ENCODE measurements around the gene KRTCAP2. TPM values are rescaled to one million over a fixed set of nuclear protein-coding genes. Genes with fewer than 3 reads are reported as not detected.

KRTCAP2 gene
- polyA plus RNA-seq, 4 donors, result 124 to 166 (median 137) TPM

DNA sequence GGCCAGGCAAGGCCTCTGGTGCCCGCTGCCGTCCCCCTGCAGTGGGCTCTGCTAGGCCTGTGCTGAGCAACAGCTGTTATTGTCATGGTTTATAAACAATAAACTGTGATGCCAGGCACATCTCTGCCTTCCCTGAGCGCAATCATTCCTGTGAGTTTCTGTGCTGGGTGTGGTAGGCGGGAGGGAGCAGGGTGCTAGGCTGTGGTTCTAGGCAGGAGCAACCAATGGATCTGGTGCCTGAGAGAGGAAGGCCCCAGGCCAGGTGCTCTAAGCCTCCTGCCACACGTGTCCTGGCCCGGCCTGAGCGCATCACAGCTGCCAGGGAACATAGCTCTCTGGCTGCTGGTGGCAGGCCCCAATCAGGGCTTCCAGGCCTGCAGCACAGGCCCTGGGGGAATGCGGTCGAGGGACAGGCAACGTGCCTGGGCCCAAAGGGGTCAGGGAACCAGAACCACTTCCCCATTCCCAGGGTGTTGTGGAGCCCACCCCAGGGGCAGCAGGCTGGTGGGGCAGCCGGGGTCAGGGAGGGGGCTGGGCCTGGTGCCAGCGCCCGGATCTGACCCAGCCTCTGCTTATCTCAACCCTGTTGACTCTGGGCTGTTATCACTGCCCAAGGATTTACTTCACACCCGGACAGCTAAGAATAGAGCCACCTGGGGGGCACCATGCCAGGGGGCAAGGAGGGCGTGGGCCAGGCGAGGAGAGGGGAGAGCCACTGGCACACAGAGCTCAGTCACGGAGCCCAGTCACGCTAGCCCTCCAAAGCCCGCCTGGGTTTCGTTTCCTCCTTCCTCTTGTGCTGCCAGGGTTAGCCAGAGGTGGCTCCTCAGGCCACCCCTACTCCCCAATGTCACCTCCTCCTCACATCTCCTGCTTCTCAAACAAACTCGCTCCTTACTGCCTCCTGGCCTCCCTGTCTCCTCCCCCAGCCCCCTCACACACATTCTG is 12.0 kb upstream of the KRTCAP2 start:
- no peak for DNase-seq (ENCODE audit: low read depth in 4 of 4, low spot score in 2 of 4)

DNA sequence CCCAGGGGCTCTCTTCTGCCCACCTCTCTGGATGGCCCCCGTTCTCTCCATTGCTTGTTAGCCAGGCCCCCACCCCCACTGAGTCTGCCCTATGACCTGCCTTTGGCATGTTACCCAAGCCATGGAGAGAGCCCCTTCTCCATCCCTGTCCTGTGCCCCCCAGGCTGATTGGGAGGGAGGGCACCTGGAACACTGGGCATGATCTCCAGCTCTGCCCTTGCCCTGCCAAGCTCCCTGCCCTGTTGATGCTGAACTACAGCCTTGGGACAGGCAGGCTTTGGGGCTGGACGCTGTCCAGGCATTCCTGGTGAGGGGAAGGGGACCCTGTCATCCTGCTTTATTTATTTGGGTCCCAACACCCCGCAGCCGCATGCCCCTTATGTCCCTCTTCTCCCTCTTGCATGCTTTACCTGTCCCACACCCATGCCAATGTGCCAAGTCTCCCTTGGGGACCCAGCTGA is 11.3 kb upstream of the KRTCAP2 start:
- no peak for DNase-seq (ENCODE audit: low read depth in 4 of 4, low spot score in 2 of 4)

DNA sequence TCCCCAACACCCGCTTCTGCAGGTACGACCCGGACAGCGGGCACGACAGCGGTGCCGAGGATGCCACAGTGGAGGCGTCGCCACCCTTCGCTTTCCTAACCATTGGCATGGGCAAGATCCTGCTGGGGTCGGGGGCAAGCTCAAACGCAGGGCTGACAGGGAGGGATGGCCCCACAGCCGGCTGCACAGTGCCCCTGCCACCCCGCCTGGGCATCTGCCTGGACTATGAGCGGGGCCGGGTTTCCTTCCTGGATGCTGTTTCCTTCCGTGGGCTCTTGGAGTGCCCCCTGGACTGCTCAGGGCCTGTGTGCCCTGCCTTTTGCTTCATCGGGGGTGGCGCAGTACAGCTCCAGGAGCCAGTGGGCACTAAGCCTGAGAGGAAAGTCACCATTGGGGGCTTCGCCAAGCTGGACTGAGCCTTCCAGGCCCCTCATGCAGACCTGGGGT is 10.7 kb upstream of the KRTCAP2 start:
- DNase-seq (ENCODE audit: low read depth in 4 of 4, low spot score in 2 of 4), result no peak

DNA sequence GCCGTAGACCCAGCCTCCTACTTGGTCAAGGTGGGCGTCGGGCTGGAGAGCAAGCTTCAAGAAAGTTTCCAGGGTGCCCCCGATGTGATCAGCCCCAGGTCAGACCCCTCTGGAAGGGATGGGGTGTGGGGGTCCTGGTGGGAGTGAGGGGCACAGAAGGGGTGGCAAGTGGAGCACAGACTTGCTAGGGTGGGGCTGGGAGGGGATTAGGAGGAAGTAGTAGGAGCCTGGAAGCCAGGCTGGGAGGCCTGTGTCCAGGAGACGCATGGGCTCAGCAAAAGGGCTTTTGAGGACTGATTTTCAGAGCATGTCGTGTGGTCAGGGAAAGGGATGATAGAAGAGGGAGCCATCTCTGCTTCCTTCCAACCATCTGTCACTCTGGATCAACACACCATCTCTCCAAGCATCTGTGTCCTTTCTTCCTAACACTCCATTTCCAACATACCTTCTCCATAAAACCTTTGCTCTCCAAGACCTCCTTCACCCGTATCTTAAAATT is 9.0 kb upstream of the KRTCAP2 start:
- no peak for DNase-seq (ENCODE audit: low read depth in 4 of 4, low spot score in 2 of 4)

DNA sequence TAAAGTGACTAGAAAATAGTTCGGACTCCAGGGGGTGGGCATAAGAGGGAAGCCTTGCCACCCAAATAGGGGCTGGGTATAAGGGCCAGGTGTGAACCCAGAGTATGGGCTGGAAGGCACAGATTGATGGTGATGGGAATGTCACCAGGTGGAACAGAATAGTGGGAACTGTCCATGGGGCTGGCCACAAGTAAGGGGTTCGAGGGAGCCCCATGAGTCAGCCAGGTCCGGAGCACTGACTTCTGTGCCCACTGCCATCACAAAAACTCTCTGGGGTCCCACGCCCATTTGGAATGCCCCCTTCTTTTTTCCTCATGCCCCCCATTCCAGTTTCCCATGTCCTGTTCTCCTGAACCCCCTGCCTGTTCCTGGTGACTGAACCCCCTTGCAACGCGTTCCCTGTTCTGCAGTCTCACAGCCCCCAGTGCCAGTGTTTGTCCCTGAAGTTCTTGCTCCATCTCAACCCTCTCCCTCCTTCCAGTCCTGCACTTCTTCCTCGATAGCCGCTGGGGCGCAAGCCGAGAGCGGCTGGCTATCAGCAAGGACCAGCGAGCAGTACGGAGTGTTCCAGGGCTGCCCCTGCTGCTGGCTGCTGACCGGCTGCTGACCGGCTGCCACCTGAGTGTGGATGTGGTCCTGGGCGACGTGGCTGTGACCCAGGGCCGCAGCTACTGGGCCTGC is 8.4 kb upstream of the KRTCAP2 start:
- no peak for DNase-seq (ENCODE audit: low read depth in 4 of 4, low spot score in 2 of 4)

DNA sequence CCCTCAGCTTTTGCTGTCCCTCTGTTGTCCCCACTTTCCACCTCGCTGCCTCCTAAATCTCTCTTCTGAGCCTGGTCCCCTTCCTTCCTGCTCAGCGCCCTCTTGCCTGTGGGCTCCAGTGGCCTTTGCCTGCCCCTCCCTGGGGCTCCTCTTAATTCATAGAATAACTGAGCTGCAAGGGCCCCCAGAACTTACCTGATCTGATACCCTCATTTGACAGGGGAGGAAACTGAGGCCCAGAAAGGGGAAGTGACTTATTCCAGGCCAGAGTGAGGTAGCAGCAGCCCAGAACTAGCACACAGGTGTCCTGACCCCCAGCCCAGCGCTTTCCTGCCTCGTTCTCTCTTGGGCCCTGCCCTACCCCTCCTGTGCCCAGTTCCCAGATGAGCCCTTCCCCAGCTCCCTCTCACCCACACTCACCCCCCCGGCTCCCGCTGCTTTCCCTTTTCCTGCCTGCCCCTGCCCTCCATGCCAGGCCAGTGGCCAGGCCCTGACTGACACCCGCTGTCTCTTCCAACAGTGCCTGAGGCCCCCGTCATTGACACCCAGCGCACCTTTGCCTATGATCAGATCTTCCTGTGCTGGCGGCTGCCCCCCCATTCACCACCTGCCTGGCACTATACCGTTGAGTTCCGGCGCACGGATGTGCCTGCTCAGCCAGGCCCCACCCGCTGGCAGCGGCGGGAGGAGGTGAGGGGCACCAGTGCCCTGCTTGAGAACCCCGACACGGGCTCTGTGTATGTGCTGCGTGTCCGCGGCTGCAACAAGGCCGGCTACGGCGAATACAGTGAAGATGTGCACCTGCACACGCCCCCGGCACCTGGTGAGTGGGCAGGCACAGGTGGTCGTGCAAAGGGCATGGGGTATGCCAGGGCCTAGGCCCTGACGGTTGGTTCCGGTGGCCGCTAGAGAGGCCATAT is 6.3 kb upstream of the KRTCAP2 start:
- no peak for DNase-seq (ENCODE audit: low read depth in 4 of 4, low spot score in 2 of 4)

DNA sequence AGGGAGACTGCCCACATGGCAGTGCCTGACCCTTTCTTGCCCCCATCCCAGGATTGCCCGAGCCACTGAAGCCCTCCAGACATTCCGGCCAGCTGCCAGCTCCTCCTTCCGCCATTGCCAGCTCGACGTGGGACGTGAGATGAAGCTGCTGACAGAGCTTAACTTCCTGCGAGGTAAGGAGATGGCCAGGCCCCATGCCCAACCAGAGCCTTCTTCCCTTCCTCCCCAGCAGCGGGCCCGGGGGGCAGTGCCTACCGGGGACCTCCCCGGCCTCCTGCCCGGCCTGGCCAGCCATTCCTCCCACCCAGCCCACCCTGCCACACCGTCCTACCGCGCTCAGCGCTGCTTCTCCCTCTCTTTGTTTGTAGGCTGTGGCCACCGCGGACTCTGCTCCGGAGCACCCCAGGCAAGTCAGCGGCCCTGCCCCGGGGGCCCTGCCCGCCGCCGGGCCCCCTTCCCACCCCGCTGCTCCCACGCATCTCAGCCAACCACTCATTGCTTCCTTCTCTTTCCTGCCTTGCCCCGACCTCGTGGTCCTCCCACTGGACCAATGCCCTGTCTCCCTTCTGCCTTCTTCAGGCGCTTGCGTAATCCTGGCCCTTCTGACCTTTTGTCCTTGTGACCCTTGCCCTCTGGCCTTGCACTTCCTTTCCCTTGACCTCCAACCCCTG is 5.5 kb upstream of the KRTCAP2 start:
- DNase-seq (ENCODE audit: low read depth in 4 of 4, low spot score in 2 of 4), result no peak

DNA sequence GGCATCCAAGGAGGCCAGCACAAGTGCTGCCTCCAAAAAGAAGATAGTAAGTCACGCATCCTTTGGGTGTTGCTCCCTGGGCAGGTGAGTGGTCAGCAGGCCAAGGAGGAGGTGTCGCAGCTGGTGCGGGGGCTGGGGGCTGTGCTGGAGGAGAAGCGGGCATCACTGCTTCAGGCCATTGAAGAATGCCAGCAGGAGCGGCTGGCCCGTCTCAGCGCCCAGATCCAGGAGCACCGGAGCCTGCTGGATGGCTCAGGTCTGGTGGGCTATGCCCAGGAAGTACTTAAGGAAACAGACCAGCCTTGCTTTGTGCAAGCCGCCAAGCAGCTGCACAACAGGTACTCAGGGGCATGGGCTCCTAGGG is 4.8 kb upstream of the KRTCAP2 start:
- DNase-seq (ENCODE audit: low read depth in 4 of 4, low spot score in 2 of 4), result no peak

DNA sequence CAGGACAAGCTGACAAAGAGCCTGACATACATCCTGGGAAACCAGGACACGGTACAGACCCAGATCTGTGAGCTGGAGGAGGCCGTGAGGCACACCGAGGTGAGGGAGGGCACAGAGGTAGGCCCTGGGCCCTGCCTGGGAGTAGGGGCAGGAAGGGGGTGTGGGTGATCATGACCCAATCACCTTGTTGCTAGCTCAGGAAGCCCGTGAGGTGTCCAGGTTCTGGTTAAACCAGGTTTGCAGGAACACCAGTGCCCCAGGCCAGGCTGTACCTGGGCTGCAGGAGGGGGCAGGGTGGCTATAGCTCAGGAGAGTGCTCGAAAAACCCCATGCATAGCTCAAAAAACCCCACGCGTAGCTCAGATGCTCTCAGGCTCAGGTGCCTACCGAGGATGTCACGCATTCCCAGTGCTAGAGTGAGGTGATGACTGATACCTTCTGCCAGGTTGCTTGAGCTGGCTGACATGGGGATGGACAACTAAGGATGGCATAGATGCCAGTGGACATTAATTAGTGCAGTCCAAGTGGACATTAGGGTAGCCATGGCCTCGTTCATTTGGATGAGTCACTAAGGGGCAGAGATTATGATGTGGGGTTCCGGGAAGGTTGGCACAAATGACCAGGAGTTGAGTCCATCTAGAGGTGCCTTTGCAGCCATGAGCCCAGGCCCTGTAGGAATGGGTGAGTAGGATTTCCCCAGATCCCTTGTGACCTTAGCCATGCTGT is 4.3 kb upstream of the KRTCAP2 start:
- DNase-seq (ENCODE audit: low read depth in 4 of 4, low spot score in 2 of 4), result no peak

DNA sequence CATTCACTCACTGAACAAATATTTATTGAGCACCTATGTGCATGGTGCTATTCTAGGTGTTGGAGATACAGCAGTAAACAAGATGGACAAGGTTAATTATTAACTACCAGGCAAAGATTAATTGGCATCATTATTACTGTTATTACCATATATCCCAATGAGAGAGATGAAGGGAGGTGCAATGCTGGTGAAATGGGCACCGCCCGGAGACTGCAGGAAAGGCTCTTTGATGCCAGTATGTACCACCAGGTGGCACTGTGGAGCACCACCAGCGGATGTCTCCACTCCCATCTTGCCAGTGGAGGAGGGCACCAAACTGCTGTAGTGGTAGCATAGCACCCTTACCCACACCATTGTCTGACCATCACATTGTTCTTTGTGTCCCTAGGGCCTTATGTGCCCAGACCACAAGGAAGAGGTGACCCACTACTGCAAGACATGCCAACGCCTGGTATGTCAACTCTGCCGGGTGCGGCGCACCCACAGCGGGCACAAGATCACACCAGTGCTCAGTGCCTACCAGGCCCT is 3.5 kb upstream of the KRTCAP2 start:
- no peak for DNase-seq (ENCODE audit: low read depth in 4 of 4, low spot score in 2 of 4)

DNA sequence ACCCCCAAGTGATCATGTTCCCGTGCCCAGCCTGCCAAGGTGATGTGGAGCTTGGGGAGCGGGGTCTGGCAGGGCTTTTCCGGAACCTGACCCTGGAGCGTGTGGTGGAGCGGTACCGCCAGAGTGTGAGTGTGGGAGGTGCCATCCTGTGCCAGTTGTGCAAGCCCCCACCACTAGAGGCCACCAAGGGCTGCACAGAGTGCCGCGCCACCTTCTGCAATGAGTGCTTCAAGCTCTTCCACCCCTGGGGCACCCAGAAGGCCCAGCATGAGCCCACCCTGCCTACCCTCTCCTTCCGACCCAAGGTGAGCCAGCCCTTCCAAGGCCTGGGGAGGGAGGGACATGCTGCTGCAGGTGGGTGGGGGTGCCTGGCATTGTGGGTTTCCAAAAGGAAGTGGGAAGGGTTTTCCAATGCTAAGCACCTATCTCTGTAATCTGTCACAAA is 2.8 kb upstream of the KRTCAP2 start:
- no peak for DNase-seq (ENCODE audit: low read depth in 4 of 4, low spot score in 2 of 4)

DNA sequence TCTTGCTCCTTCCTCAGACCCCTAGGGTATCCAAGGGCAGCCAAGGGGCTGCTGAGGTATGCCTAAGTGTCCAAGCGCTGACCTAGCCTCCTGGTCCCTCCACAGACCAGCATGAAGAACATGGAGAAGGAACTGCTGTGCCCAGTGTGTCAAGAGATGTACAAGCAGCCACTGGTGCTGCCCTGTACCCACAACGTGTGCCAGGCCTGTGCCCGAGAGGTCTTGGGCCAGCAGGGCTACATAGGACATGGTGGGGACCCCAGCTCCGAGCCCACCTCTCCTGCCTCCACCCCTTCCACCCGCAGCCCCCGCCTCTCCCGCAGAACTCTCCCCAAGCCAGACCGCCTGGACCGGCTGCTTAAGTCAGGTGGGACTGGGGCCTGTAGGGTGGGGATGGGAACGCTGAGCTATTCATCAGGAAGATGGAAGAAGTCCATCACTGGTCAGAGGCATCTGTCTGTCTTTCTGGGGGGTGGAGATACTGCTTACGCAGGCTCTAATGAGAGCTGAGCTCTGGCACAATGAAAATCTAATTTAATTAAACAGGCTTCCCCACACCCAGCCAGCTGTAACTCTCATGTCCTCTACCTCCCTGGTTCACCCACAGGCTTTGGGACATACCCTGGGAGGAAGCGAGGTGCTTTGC is 2.3 kb upstream of the KRTCAP2 start:
- no peak for DNase-seq (ENCODE audit: low read depth in 4 of 4, low spot score in 2 of 4)

DNA sequence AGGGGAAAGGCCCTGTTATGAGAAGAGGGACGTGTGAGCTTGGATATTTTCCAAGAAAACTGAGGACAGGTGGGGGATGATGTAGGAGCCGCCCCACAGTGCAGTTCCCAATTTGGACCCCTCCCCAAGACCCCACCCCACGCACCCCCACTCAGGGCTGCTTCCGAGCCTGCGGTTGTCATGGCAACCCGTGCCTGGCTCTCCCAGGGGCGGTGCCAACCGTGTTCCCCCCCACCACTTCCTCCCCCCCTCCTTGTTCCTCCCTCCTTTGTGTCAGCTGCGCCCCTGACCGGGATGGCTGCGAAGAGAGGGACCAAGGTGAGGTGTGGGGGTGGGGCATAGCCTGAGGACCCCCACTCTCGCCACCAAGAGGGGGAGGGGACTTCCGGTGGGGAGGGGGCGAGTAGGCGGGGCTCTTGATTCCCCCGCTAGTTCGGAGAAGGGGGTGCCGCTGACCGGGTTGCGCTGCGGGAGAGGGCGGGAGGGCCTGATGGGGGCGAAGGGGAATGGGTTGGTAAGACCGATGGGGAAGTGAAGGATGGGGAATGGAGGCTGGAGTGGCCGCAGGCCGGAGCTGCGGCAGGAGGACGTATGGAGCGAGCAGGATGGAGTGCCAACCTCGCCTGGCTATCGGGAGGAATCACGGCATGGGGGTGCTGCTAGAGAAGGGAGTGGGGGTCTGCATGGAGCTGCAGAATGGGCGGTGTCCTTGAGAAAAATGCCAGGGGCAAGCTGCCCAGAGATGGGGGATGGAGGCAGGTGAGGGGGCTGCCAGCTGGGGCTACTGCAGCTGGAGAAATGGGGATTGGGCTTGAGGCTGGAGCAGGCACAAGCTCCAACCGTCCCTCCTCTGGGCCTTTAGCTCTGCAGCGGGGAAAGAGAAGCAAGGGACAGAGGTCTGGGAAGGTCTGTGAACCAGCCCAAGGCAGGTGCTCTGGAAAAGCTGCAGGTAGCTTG is 1.5 kb upstream of the KRTCAP2 start:
- DNase-seq (ENCODE audit: low read depth in 4 of 4, low spot score in 2 of 4), result no peak

DNA sequence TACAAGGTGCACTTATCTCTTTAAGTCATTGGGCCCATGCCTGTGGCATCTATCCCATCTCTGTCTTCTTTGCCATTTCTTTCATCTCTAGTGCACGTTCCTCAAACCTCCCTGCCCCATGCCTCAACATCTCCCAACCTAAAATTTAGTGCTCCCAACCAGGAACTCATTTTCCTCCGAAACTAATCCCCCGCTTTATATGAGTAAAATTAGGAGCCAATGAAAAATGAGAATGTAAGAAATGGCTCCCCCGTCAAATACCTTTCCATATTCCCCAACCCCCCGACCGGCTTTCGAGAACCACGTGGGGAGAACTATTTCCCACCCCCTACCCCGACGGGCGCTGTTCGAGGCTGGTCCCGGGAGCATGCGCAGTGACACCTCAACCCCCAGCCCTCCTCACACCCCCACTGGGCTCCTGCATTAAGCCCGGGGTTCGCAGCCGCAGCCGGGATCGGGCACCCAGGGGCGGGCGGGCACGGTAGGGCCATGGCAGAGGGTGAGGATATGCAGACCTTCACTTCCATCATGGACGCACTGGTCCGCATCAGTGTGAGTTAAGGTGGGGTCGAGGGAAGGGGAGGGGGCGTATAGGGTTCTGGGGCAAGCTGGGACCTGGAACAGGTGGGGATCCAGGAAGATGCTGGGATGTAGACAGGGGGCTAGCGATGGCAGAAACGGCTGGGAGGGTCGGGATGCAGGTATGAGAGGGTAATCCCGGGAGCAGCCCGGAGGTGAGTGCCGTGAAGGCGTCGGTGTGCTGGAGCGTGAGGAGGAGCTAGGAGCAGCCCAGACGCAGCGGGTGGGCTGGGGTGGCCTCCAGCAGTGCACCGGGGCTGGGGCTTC is 597 bp upstream of the KRTCAP2 start, which contains the start of gene TRIM46:
TRIM46 (plus strand) TSS at position 372 of the 846 bp plus-strand sequence; CDS start at position 490, 118 bp downstream.
- DNase-seq (ENCODE audit: low read depth in 4 of 4, low spot score in 2 of 4), result no peak

DNA sequence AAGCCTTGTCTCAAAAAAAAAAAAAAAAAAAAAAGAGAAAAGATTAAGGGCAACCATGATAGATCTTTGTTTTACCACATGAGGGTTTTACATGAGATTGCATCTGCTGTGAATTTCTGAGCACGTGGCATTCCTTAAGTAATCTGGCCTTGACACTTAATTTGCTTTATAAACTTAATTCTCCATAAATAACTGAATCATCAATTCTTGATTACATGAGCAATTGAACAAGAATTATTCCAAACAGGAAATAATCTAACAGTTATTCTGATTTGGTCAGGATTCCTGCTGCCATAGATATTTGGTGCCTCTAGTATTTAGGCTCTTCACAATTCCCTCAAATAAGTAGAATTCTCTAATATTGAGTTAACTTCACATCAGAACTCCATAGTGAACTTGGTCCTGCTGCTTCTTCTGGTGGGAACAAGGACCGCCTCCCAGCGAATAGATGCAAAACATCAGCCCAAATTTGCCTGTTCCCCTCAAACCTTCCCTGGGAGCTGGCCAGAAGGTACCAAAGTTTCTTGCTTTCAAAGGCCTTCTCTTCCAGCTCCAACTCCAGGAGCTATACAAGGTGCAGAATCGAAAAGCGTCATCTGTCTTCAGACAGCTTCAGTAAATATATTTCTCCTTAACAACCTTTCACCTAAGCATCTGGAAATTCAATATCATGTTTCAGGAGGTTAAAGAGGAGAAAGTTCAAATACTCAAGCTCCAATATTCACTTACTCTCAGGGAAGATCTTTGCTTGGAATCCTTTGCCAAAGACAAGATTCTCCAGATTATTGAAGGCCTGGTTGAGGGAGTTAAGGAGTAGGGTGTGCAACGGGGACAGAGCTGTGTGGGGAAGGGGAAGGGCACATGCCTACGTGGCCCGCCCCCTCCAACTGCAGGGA is 1.0 kb downstream of the KRTCAP2 start:
- DNase-seq (ENCODE audit: low read depth in 4 of 4, low spot score in 2 of 4), result no peak

All from left renal cortex interstitium (tissue), 4 donors.